Lower leg skin (tissue), 3 donors: ENCODE results near the gene TBX2.
"Not testable (repeated sequence)": the region's sequence is repeated elsewhere in the genome, so short reads cannot be mapped to it uniquely, and the experiment has no call there.

ENCODE experiments used
- POLR2A ChIP-seq, 2 donors: fragments of 450-650 bp; IDR thresholded peaks; one replicate each; pipeline ENCODE4 v1.6.1; 2016 to 2017; ENCODE audit warnings: antibody characterized with exemption in 2 of 2, mild to moderate bottlenecking in 1 of 2, moderate library complexity in 1 of 2
- TF ChIP-seq, protein P1 (sequence below), 3 donors: fragments of 450-650 bp; IDR thresholded peaks; one replicate each; pipeline ENCODE4 v1.5.1; 2016; ENCODE audit warnings: antibody characterized with exemption in 3 of 3, mild to moderate bottlenecking in 3 of 3, moderate library complexity in 2 of 3

DNA sequence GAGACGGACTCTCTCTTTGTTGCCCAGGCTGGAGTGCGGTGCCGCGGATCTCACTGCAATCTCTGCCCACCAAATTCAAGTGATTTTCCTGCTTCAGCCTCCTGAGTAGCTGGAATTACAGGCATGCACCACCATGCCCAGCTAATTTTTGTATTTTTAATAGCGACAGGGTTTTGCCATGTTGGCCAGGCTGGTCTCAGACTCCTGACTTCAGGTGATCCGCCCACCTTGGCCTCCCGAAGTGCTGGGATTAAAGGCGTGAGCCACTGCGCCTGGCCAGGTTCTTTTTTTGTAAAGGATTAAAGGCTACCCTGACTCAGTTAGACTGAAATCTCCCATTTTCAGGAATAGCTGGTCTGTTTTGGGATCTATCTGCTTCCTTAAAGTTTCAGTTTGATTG is 40.1 kb upstream of the TBX2 start:
- TF ChIP-seq, protein P1, sequence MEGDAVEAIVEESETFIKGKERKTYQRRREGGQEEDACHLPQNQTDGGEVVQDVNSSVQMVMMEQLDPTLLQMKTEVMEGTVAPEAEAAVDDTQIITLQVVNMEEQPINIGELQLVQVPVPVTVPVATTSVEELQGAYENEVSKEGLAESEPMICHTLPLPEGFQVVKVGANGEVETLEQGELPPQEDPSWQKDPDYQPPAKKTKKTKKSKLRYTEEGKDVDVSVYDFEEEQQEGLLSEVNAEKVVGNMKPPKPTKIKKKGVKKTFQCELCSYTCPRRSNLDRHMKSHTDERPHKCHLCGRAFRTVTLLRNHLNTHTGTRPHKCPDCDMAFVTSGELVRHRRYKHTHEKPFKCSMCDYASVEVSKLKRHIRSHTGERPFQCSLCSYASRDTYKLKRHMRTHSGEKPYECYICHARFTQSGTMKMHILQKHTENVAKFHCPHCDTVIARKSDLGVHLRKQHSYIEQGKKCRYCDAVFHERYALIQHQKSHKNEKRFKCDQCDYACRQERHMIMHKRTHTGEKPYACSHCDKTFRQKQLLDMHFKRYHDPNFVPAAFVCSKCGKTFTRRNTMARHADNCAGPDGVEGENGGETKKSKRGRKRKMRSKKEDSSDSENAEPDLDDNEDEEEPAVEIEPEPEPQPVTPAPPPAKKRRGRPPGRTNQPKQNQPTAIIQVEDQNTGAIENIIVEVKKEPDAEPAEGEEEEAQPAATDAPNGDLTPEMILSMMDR (IDR thresholded peaks at IDR 0.05), result not testable (repeated sequence)
- not testable (repeated sequence) for TF ChIP-seq POLR2A (IDR thresholded peaks at IDR 0.05)
